Measurements from ENCODE around the gene BSN.

The BSN gene

DNA sequence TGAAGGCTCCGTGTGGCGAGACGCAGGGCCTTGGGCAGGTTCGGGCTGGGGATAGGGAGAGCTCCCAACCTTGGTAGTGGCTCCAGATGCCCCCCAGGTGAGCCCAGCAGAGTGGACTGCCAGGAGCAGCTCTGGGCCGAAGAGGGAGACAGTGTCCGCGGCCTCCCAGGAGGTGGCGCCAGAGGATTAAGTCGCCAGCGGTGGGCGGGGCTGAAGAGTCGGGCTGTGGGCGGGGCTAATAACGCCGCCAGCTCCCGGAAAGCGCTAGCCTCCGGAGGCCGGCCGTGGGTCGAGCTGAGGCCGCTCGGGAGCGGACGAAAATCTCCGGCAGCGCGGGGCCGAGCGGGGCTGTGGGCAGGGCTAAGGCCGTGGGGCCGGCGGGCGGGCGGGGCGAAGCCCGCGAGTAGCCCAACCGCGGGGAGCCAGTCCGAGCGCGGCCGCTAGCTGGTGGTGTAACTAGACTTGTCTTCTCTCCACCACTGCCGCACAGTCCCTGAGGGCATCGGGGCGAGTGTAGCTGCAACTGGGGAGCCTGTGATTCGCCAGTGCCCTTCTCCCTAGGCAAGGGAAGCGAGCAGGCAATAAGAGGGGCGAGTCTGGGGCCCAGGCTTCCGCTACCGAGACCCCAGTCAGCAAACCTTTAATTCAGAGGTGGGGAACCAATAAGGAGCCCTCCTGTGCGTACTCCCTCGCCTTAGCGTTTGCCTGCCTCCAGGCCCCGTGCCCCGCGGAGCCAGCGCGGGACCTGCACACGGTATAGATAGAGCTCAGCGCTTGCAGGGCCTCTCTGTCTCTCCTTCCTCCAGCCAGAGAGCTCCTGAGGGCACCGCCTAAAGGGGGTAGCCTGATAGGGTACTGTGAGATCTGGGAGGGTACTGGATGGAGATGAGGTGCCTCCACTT lies 14.4 kb upstream of the BSN start (continued):
- TF ChIP-seq, protein P1, sequence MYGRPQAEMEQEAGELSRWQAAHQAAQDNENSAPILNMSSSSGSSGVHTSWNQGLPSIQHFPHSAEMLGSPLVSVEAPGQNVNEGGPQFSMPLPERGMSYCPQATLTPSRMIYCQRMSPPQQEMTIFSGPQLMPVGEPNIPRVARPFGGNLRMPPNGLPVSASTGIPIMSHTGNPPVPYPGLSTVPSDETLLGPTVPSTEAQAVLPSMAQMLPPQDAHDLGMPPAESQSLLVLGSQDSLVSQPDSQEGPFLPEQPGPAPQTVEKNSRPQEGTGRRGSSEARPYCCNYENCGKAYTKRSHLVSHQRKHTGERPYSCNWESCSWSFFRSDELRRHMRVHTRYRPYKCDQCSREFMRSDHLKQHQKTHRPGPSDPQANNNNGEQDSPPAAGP (tag by site-specific recombination; IDR thresholded peaks at IDR 0.05): no peak
- no peak for TF ChIP-seq GLI2 (tag by site-specific recombination; IDR thresholded peaks at IDR 0.05; ENCODE audit: borderline replicate concordance, low read depth)
- no peak for TF ChIP-seq ZNF184 (tag by site-specific recombination; IDR thresholded peaks at IDR 0.05)
- no peak for TF ChIP-seq ZBTB21 (tag by site-specific recombination; IDR thresholded peaks at IDR 0.05)
- TF ChIP-seq, protein P2, sequence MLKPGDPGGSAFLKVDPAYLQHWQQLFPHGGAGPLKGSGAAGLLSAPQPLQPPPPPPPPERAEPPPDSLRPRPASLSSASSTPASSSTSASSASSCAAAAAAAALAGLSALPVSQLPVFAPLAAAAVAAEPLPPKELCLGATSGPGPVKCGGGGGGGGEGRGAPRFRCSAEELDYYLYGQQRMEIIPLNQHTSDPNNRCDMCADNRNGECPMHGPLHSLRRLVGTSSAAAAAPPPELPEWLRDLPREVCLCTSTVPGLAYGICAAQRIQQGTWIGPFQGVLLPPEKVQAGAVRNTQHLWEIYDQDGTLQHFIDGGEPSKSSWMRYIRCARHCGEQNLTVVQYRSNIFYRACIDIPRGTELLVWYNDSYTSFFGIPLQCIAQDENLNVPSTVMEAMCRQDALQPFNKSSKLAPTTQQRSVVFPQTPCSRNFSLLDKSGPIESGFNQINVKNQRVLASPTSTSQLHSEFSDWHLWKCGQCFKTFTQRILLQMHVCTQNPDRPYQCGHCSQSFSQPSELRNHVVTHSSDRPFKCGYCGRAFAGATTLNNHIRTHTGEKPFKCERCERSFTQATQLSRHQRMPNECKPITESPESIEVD (tag by site-specific recombination; IDR thresholded peaks at IDR 0.05): no peak
- TF ChIP-seq ZNF654 (tag by site-specific recombination; IDR thresholded peaks at IDR 0.05; ENCODE audit: low read depth): peak; percentile 82
- no peak for TF ChIP-seq ZNF112 (tag by site-specific recombination; IDR thresholded peaks at IDR 0.05)
- TF ChIP-seq MEIS1 (CRISPR knock-in tag; IDR thresholded peaks at IDR 0.05; ENCODE audit: borderline replicate concordance): no peak
- TF ChIP-seq ZFHX2 (tag by site-specific recombination; conservative IDR thresholded peaks at IDR 0.05): 0 out of 2 replicates have a peak, but pooled peaks have one; percentile 11
- TF ChIP-seq ZNF660 (tag by site-specific recombination; IDR thresholded peaks at IDR 0.05): 0 out of 2 replicates have a peak, but pooled peaks have one; percentile 40
- TF ChIP-seq, protein P3, sequence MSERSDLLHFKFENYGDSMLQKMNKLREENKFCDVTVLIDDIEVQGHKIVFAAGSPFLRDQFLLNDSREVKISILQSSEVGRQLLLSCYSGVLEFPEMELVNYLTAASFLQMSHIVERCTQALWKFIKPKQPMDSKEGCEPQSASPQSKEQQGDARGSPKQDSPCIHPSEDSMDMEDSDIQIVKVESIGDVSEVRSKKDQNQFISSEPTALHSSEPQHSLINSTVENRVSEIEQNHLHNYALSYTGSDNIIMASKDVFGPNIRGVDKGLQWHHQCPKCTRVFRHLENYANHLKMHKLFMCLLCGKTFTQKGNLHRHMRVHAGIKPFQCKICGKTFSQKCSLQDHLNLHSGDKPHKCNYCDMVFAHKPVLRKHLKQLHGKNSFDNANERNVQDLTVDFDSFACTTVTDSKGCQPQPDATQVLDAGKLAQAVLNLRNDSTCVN (tag by site-specific recombination; optimal IDR thresholded peaks at IDR 0.05): peak; percentile 74
- TF ChIP-seq ZBTB8A (tag by site-specific recombination; IDR thresholded peaks at IDR 0.05): peak; percentile 86
- TF ChIP-seq ZFP37 (tag by site-specific recombination; IDR thresholded peaks at IDR 0.05): no peak
- no peak for TF ChIP-seq KLF8 (tag by site-specific recombination; IDR thresholded peaks at IDR 0.05)
- peak; percentile 94 for TF ChIP-seq ZBTB20 (tag by site-specific recombination; IDR thresholded peaks at IDR 0.05)
- TF ChIP-seq KLF9 (tag by site-specific recombination; IDR thresholded peaks at IDR 0.05; ENCODE audit: low read depth): peak; percentile 89

DNA sequence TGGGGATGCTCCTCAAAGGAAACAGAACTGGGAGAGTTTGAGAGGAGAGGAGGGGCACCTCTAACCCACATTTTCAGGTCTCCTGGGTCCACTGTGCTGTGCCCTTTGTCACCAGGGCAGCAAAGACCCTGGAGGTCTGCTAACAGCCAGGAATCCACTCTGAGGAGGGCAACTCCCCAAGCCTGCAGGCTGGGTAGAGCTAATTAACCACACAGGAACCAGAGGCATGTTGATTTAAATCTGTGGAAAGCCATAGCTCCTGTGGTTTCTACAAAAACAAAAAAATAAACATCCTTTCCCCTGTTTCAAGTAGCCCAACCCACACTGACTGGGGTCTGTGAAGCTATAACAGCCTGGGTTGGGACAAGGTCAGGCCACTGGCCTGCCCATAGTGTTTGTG lies 2.2 kb upstream of the BSN start:
- ChIA-PET POLR2A (no interaction called here), CTCF (interaction anchor here (3.9 kb wide), 1 partner anchor 12 kb away, joined by 24 read pairs; no protein-coding TSS in a partner anchor)
- Histone ChIP-seq H3K4me3 (ENCODE audit: low read depth, low read length) (no peak overlapping the region), H3K4me1 (ENCODE audit: control insufficient read depth, insufficient read depth, low read length) (no peaks in the 10 kb centered on the region), H3K36me3 (ENCODE audit: control insufficient read depth in 2 of 2, insufficient read depth in 1 of 2, low read length in 2 of 2) (no peaks in the 10 kb centered on the region), H3K9me3 (ENCODE audit: control insufficient read depth, insufficient read depth, low read depth, low read length) (no peaks in the 10 kb centered on the region), H3K27ac (ENCODE audit: extremely low read depth, low read depth, low read length) (no peak overlapping the region)
- TF ChIP-seq ZIC2 (tag by site-specific recombination; IDR thresholded peaks at IDR 0.05): peak; percentile 53; the same call in 1 of the 2 replicates
- TF ChIP-seq, protein P3 (tag by site-specific recombination; optimal IDR thresholded peaks at IDR 0.05): no peak
- TF ChIP-seq ZNF654 (tag by site-specific recombination; IDR thresholded peaks at IDR 0.05; ENCODE audit: low read depth): no peak
- TF ChIP-seq GLIS1 (tag by site-specific recombination; IDR thresholded peaks at IDR 0.05): 0 out of 2 replicates have a peak, but pooled peaks have one; percentile 54
